GM12864 (cell line): ENCODE results near the gene SLC35F6.

Experiments
- DNase-seq: peaks from one replicate; pipeline ENCODE4 v3.0.0-alpha.2; 2011; ENCODE audit warnings: low read depth
- H3K4me3 ChIP-seq: 2 replicates; pipeline ENCODE4 v1.5.1; 2011; ENCODE audit warnings: mild to moderate bottlenecking, low read depth, low read length, control low read depth
- CTCF ChIP-seq: IDR thresholded peaks from 2 replicates; pipeline ENCODE4 v1.5.1; 2011; ENCODE audit warnings: low read depth, mild to moderate bottlenecking, moderate library complexity, low read length, control low read depth, inconsistent platforms; ENCODE audit errors: missing control alignments

Gene SLC35F6

GRCh38 chr2:26765475-26766200 lies 1.6 kb downstream of the SLC35F6 start:
- DNase-seq: no peak
- peak overlapping the region; percentile 98 for H3K4me3 ChIP-seq
- no peak for TF ChIP-seq CTCF

GRCh38 chr2:26767129-26767528 lies 3.0 kb downstream of the SLC35F6 start:
- no peak for DNase-seq
- H3K4me3 ChIP-seq: no peak overlapping the region
- no peak for TF ChIP-seq CTCF

GRCh38 chr2:26767894-26768487 lies 3.9 kb downstream of the SLC35F6 start:
- TF ChIP-seq CTCF: no peak
- no peak overlapping the region for H3K4me3 ChIP-seq
- no peak for DNase-seq

- no peak overlapping the region for H3K4me3 ChIP-seq
- no peak for DNase-seq
- no peak for TF ChIP-seq CTCF
These were observed 4.6 kb downstream of the SLC35F6 start for GRCh38 chr2:26768759-26769088.

- DNase-seq: no peak
- H3K4me3 ChIP-seq: no peak overlapping the region
- TF ChIP-seq CTCF: no peak
These were observed 5.1 kb downstream of the SLC35F6 start for GRCh38 chr2:26769089-26769761.

GRCh38 chr2:26770986-26771586 lies 7.0 kb downstream of the SLC35F6 start:
- DNase-seq: no peak
- no peak overlapping the region for H3K4me3 ChIP-seq
- peak; percentile 62 for TF ChIP-seq CTCF
